Adipocyte (in vitro differentiated cells): ENCODE results near the gene CIZ1.

Source experiments
- DNase-seq: peaks from one replicate; pipeline ENCODE4 v3.0.0-alpha.2; 2015; ENCODE audit warnings: low read depth
- H3K27me3 ChIP-seq: replicated peaks from 2 replicates; pipeline ENCODE4 v1.7.0; 2013; ENCODE audit warnings: mild to moderate bottlenecking, low read length, moderate library complexity; ENCODE audit not compliant: control insufficient read depth, insufficient read depth
- H3K36me3 ChIP-seq: 2 replicates; pipeline ENCODE4 v1.7.0; 2013; ENCODE audit warnings: low read length, mild to moderate bottlenecking, moderate library complexity; ENCODE audit not compliant: control insufficient read depth, insufficient read depth, severe bottlenecking
- H3K4me1 ChIP-seq: 2 replicates; pipeline ENCODE4 v1.7.0; 2013; ENCODE audit warnings: mild to moderate bottlenecking, low read length, moderate library complexity; ENCODE audit not compliant: control insufficient read depth, insufficient read depth
- H3K4me3 ChIP-seq: 2 replicates; pipeline ENCODE4 v1.7.0; 2013; ENCODE audit warnings: mild to moderate bottlenecking, low read length, moderate library complexity
- H3K9ac ChIP-seq: 2 replicates; pipeline ENCODE4 v1.7.0; 2013; ENCODE audit warnings: mild to moderate bottlenecking, low read length, moderate library complexity
- H3K9me3 ChIP-seq: 2 replicates; pipeline ENCODE4 v1.7.0; 2013; ENCODE audit warnings: mild to moderate bottlenecking, low read length, moderate library complexity; ENCODE audit not compliant: control insufficient read depth

Gene CIZ1

DNA sequence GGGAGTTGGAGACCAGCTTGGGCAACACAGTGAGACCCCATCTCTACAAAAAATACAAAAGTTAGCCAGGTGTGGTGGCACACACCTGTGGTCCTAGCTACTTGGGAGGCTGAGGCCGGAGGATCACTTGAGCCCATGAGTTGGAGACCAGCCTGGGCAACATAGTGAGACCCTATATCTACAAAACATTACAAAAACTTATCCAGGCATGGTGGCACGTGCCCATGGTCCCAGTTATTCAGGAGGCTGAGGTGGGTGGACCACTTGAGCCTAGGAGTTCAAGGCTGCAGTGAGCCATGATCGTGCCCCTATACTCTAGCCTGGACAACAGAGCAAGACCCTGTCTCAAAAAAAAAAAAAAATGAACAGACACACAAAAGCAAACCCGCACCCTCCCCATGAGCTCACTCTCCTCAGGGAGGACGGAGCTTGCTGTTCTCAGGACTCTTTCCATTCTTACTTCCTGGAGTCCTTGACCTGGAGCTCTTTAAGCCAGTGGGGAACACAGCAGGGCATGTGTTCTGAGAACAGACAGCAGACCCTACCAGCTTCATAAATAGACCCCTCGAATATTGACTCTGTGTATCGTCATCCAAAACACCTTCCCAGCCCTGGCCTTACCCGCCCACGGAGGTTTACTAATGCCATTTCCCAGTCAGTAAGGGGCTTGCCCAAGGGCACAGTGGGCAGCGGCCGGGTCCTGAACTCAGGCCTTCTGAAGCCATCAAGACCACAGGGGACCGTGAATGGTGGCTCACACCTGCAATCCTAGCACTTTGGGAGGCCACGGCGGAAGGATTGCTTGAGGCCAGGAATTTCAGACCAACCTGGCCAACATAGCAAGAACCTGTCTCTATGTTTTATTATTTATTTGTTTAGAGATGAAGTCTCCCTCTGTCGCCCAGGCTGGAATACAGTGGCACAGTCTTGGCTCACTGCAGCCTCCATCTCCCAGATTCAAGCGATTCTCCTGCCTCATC, 75.0 kb downstream of the CIZ1 start:
- H3K9ac ChIP-seq = no peak overlapping the region
- no peaks in the 10 kb centered on the region for H3K27me3 ChIP-seq
- H3K9me3 ChIP-seq = no peaks in the 10 kb centered on the region
- peaks cover 6% of the 10 kb centered on the region for H3K36me3 ChIP-seq
- no peak overlapping the region for H3K4me3 ChIP-seq
- H3K4me1 ChIP-seq = no peaks in the 10 kb centered on the region
- no peak for DNase-seq
